HG02938 (cell line): ENCODE measurements around the gene MSANTD7.

Experiments
- ATAC-seq: cut with Tn5 transposase; IDR thresholded peaks from one replicate; pipeline ENCODE4 v1.9.1; 2021; ENCODE audit warnings: mild to moderate bottlenecking, moderate library complexity; ENCODE audit not compliant: unreplicated experiment

The MSANTD7 gene

DNA sequence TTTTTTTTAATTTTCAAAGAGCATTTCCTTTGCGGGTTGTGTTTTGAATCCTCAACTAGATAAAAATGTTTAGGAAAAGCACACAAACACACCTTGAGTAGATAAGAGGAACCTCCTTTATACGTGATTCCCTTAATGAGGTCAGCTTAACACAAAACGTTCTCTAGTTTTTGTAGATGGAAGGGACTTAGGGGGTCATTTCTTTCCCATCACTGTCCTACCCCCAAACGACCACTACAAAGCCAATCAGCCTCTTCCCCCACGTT, 41.8 kb downstream of the MSANTD7 start:
- no peak for ATAC-seq

GRCh38 chr10:14880229-14880628, 42.1 kb downstream of the MSANTD7 start:
- ATAC-seq = no peak

DNA sequence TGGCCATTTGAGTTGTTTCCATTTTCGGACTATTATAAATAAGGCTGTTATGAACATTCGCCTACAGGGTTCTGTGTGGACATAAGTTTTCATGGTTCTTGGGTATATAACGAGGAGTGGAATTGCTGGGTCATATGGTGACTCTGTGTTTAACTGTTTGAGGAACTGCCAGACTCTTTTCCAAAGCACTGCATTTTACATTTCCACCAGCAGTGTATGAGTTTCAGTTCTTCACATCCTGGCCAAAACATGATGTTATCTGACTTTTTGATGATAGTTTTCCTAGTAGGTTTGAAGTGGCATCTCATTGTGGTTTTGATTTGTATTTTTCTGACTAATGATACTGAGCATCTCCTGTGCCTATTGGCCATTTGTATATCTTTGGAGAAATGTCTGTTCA, 46.0 kb downstream of the MSANTD7 start:
- no peak for ATAC-seq
